NCI-H748 treated with DMSO at 0.1 percent for 48 hours (cell line): Measurements from ENCODE around the gene AFDN.

ENCODE experiments used
- DNase-seq: peaks from one replicate; lab custom pipeline; 2025; lab: John Stamatoyannopoulos, UW

The AFDN gene

GRCh38 chr6:167980911-167981580, 154.3 kb downstream of the AFDN start:
- no peak for DNase-seq

DNA sequence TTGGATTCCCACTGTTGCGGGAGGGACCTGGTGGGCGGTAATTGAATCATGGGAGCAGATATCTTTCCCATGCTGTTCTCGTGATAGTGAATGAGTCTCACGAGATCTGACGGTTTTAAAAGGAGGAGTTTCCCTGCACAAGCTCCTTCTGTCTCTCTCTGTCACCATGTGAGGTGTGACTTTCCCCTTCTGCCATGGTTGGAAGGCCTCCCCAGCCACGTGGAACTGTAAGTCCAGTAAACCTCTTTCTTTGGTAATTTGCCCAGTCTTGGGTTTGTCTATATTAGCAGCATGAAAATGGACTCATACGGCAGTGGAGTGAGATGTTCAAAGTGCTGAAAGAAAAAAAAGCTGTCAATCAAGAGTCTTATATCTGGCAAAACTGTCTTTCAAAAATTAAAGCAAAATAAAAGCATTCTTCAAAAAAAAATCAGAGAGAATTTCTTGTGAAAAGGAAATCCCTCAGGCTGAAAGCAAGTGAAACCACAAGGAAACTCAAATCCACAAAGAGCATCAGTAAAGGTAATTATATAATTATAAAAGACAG, 155.3 kb downstream of the AFDN start:
- DNase-seq: no peak

DNA sequence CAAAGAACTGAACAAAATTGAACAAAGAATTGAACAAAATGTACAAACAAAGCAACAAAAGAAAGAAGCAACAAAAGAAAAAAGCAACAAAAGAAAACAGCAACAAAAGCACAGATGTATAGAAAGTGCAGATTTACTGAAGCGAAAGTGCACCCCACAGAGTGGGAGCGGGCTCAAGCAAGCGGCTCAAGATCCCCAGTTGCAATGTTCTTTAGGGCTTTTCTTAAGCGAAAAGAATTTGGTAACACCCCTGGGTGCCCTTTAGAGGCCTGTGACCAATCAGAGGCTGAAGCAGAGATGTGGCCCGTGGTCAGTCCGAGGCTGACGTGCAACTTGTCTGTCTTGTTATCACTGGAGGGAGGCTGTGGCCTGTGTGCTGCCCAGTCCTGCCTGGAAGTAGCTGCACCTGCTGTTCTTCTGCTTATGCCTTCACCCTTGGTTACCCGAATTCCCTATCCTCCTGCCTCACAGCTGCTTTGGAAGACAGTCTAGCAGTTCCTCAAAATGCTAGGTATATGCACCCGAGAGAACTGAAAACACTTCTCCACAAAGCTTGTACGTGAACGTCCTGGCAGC, 157.5 kb downstream of the AFDN start:
- DNase-seq: no peak

DNA sequence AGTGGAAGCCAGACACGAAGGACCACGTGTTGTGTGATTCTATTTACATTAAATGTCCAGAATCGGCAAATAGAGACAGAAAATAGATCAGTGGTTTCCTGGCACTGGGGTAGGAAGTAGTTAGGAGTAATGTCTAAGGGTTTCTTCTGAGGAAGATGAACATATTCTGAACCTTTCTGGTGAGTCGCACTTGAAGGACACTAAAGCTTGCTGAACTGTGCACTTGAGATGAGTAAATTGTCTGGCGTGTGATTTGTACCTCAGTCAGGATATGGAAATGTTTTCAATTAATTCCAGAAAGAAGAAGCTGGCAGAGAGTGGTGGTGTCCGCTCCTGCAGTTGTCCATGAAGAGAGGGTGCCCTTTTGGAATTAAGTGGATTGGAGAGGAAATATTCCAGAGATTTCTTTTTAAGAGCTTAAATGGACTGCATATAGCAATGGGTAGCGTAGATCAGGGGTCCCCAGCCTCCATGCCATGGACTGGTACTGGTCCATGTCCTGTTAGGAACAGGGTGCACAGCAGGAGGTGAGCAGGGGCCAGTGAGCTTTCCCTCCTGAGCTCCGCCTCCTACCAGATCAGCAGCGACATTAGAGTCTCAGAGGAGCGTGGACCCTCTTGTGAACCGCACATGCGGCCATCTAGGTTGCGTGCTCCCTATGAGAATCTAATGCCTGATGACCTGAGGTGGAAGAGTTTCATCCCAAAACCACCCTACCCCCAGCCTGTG, 158.3 kb downstream of the AFDN start:
- no peak for DNase-seq

- no peak for DNase-seq
Observed at GRCh38 chr6:167985911-167986595, 159.3 kb downstream of the AFDN start.

DNA sequence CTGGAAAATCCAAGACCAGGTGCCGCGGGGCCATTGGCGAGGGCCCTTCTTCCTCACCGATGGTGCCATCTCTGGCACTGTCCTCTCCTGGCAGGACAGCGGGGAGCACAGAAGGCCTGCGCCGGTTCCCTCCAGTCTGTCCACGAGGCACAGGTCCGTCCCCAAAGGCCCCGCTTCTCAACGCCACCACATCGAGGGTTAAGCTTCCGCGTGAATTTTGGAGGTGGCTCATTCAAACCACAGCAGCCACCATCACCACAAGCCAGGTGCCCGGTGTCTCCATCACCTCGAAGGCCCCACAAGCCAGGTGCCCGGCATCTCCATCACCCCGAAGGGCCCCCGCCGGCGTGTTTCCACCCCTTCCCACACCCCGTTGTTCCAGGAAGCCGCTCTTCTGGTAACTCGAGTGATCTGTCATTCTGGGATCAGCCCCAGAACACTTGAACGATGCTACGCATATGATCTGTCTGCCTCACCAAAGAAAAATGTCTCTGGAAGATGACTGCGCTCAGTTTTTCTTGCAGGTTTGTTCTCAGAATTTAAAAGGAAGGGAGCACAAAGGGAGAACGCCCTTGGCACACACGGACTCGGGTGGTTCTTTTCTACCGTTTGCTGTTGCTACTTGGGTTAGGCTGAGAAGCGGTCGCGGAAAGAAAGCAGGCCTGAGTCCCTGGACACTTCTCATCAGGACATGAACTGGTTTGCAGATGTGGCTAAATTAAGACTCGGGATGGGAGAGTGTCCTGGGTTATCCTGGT, 160.9 kb downstream of the AFDN start:
- DNase-seq: no peak

DNA sequence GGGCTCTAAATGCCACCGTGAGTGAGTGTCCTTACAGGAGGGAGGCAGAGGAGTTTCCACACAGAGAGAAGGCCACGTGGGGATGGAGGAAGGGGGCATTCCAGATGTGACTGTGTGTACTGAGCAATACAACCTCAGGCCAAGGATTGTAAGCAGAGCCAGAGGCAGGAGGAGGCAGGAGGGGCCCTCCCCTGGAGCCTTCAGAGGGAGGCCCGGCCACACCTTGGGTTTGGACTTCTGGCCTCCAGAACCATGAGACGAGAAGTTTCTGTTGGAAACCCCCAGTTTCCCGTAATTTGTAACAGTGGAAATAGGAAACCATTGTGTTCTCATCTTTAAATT, 161.4 kb downstream of the AFDN start:
- no peak for DNase-seq

- no peak for DNase-seq
Observed at GRCh38 chr6:167988945-167989841, 162.5 kb downstream of the AFDN start.

- DNase-seq: no peak
Observed at GRCh38 chr6:167990016-167990945, 163.6 kb downstream of the AFDN start.

GRCh38 chr6:167993169-167993568, 166.5 kb downstream of the AFDN start:
- DNase-seq: no peak

DNA sequence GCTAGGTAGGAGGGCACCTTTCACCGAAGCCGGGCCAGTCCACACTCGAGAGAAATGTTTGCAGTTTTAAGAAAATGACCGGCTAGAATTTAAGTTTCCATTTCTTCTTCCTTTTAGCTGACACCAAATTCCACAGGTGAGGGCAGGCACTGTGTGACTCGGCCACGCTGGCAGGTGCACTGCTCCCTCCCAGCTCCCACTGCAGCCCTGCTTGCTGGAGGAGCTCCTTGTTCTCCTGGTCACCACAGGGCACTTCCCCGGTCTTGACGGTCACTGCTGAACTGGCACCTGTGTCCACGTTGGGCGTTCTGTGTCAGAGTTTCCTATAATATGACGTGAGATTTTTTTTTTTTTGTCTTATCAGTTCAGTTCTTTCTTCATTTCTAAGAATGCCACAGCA, 167.1 kb downstream of the AFDN start:
- no peak for DNase-seq

- DNase-seq: no peak
Observed at GRCh38 chr6:167995302-167995701, 168.6 kb downstream of the AFDN start.

GRCh38 chr6:167995731-167996151, 169.0 kb downstream of the AFDN start:
- no peak for DNase-seq

GRCh38 chr6:167996424-167997199, 169.9 kb downstream of the AFDN start:
- no peak for DNase-seq

DNA sequence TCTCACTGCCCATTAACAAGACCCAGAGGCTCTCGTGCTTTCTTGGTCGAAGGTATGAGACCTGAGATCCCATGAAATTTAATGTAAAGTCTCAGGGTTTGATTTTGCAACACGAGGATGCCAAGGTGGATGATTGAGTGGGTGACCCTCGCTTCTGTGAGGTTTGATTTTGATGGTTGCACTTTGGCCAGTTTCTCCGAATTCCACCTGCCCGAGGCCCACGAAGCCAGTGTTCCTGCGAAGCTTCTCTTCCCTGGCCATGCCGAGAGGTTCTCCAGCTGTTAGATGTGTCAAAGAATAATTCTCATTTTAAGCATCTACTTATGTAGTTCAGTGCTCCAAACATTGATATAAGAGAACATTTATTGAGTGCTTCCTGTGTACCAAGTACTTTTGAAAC, 170.9 kb downstream of the AFDN start, which contains the start of gene KIF25:
Gene KIF25 (plus strand): TSS at position 30 of the 400 bp plus-strand sequence. CDS start 31,915 bp downstream, outside the sequence.
- DNase-seq: no peak

- no peak for DNase-seq
Observed at GRCh38 chr6:167998215-167998614, 171.5 kb downstream of the AFDN start.

DNA sequence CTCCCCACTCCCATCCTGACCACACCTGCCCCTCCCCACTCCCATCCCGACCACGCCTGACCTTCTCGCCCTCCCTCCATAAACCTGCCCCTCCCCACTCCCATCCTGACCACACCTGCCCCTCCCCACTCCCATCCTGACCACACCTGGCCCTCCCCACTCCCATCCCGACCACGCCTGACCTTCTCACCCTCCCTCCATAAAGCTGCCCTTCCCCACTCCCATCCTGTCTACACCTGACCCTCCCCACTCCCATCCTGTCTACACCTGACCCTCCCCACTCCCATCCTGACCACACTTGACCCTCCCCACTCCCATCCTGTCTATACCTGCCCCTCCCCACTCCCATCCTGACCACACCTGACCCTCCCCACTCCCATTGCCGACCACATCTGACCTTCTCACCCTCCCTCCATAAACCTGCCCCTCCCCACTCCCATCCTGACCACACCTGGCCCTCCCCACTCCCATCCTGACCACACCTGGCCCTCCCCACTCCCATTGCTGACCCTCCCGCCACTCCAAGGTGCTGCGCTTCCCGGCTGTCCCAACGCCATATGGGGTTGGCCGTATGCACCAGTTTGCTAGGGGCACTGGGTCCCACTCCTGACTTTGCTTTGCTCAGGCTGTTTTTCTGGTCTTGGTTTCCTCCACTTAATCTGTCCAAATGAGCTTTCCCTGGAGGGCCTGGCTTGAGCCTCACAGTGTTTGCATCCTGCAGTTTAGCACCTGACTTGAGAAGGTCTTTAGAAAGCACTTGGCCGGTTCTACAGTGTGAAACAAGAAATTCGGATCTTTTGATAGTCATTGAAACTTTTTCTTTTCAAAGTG, 173.7 kb downstream of the AFDN start:
- no peak for DNase-seq

DNA sequence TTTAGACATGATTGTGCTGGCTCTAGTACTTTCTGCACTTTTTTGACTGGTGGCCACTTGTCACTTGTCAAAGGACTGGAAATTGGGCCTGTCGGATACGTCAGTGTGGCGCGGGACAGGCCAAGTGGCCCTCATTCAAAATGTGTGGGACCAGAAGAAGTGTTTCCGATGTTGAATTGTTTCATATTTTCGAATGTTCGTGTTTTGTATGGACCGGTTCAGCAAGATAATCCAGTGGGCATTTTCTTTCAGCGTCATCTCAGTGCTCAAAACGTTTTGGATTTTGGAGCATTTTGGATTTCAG, 174.3 kb downstream of the AFDN start:
- DNase-seq: no peak
